Prostate gland (tissue), 1 donor: ENCODE results near the gene NR2F6.

ENCODE experiments used
- POLR2A ChIP-seq: fragments of 450-650 bp; IDR thresholded peaks from one replicate; pipeline ENCODE4 v1.6.1; 2016; ENCODE audit warnings: antibody characterized with exemption, mild to moderate bottlenecking
- POLR2AphosphoS5 ChIP-seq: sonication (generic); formaldehyde crosslinking; IDR thresholded peaks from one replicate; pipeline ENCODE4 v1.6.1; 2017; ENCODE audit warnings: antibody characterized with exemption

DNA sequence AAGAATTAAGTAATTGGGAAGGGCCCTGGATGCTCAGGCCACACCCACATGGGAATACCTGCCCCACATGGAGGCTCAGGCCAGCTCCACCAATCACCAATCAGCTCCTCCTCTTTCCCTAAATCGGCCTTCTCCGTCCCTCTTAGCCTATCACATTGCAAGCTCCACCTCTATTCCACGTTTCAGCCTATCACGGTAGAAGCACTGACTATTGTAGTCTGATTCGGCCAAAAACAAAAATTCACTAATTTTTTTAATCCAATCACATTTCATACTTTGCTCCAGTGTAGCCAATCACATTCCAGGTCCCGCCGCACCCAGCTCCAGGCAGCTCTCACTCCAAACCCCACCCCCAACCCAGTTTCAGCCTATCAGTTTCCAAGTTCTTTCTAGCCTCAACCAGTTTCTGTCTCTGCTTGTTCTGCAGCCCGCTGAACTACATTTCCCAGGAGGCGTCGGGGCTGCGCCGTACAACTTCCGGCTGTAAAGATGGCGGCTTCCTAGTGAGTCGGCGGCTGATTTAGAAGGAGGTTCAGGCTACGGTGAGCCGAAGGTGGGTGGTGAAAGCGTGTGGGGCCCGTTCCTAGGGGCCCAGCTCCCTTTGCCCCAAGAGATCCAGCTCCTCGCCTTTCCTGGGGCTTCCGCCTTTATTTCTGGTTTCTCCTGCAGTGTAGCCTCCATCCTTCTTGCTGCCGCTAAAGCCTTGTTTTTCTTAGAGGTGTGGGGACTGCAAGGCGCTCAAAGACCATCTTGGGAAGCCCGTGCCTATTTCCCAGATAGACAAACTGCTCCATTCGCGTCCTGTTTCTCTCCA is 21.5 kb upstream of the NR2F6 start, which contains the start of gene BABAM1:
- TF ChIP-seq POLR2A (peak; percentile 16), POLR2AphosphoS5 (peak; percentile 99)
